ENCODE results near the gene ITPR1. TPM values are rescaled to one million over a fixed set of nuclear protein-coding genes. Genes with fewer than 3 reads are reported as not detected.

The ITPR1 gene
- total and polyA plus RNA-seq, 3 experiments from 2014 or later = 14.9 to 85.8 (median 82.6) TPM

GRCh38 chr3:4830586-4830914 is 337.4 kb downstream of the ITPR1 start:
- Histone ChIP-seq H3K27me3 (ENCODE audit: insufficient read depth, low read length, poor library complexity, severe bottlenecking) (no peaks in the 10 kb centered on the region), H3K4me3 (ENCODE audit: low read length) (peak overlapping the region; percentile 65), H3K9me3 (ENCODE audit: low read length) (no peaks in the 10 kb centered on the region), H3K4me1 (ENCODE audit: insufficient read depth, low read length) (peaks cover 97% of the 10 kb centered on the region), H3K36me3 (ENCODE audit: insufficient read depth, low read length) (no peaks in the 10 kb centered on the region), H3K27ac (ENCODE audit: low read depth, low read length) (peak overlapping the region; percentile 65)
- ChIA-PET CTCF (interaction anchor here (1.0 kb wide), 1 partner anchor 153 kb away, joined by 3 read pairs; no protein-coding TSS in a partner anchor), POLR2A (no interaction called here)
- H3K4me3 Mint-ChIP-seq = peak overlapping the region; percentile 82 to 89 (median 86)
- H3K9me3 Mint-ChIP-seq = peaks cover 0 to 2% (median 0%) of the 10 kb centered on the region in 5 donors
- peaks cover 0 to 15% (median 3%) of the 10 kb centered on the region in 3 donors for H3K36me3 Mint-ChIP-seq
- H3K27ac Mint-ChIP-seq = peak overlapping the region; percentile 86 to 100 (median 99)
- H3K27me3 Mint-ChIP-seq = peaks cover 0 to 7% of the 10 kb centered on the region in 2 donors
- H3K4me1 Mint-ChIP-seq = peaks cover 82 to 95% (median 95%) of the 10 kb centered on the region in 3 donors
- DNase-seq = no peak

GRCh38 chr3:4831580-4831950 is 338.4 kb downstream of the ITPR1 start:
- Histone ChIP-seq H3K27me3 (ENCODE audit: insufficient read depth, low read length, poor library complexity, severe bottlenecking) (no peaks in the 10 kb centered on the region), H3K36me3 (ENCODE audit: insufficient read depth, low read length) (no peaks in the 10 kb centered on the region), H3K4me3 (ENCODE audit: low read length) (peak overlapping the region; percentile 65), H3K27ac (ENCODE audit: low read depth, low read length) (peak overlapping the region; percentile 65), H3K4me1 (ENCODE audit: insufficient read depth, low read length) (peaks cover 97% of the 10 kb centered on the region), H3K9me3 (ENCODE audit: low read length) (no peaks in the 10 kb centered on the region)
- peaks cover 0 to 2% (median 0%) of the 10 kb centered on the region in 5 donors for H3K9me3 Mint-ChIP-seq
- ChIA-PET POLR2A (interaction anchor here (1.4 kb wide), 1 partner anchor 10 kb away, joined by 7 read pairs; no protein-coding TSS in a partner anchor), CTCF (interaction anchor here (0.9 to 2.4 kb wide), 3 partner anchors 10 to 151 kb away, joined by 3 to 7 read pairs (median 3); no protein-coding TSS in a partner anchor)
- H3K4me1 Mint-ChIP-seq = peaks cover 81 to 95% (median 95%) of the 10 kb centered on the region in 3 donors
- H3K36me3 Mint-ChIP-seq = peaks cover 0 to 11% (median 5%) of the 10 kb centered on the region in 3 donors
- peak overlapping the region; percentile 82 to 89 (median 86) for H3K4me3 Mint-ChIP-seq
- peaks cover 0 to 7% of the 10 kb centered on the region in 2 donors for H3K27me3 Mint-ChIP-seq
- DNase-seq = no peak
- H3K27ac Mint-ChIP-seq = peak overlapping the region; percentile 86 to 100 (median 99)

- Mint-ChIP-seq H3K27me3 (peaks cover 0 to 7% of the 10 kb centered on the region in 2 donors), H3K4me1 (peaks cover 72 to 88% (median 85%) of the 10 kb centered on the region in 3 donors), H3K36me3 (peaks cover 5 to 22% (median 13%) of the 10 kb centered on the region in 3 donors), H3K9me3 (peaks cover 0 to 2% (median 0%) of the 10 kb centered on the region in 5 donors), H3K4me3 (peak overlapping the region in 4 of 7 donors; percentile 1 to 69 (median 20)), H3K27ac (peak overlapping the region; percentile 69 to 98 (median 96))
- CTCF ChIA-PET = interaction anchor here (0.9 to 4.5 kb wide), 8 partner anchors 12 to 193 kb away, joined by 3 to 26 read pairs (median 3); partner anchors contain the start of gene BHLHE40
- Histone ChIP-seq H3K27ac (ENCODE audit: low read depth, low read length) (no peak overlapping the region), H3K27me3 (ENCODE audit: insufficient read depth, low read length, poor library complexity, severe bottlenecking) (no peaks in the 10 kb centered on the region), H3K4me3 (ENCODE audit: low read length) (no peak overlapping the region), H3K4me1 (ENCODE audit: insufficient read depth, low read length) (peaks cover 88% of the 10 kb centered on the region), H3K9me3 (ENCODE audit: low read length) (no peaks in the 10 kb centered on the region), H3K36me3 (ENCODE audit: insufficient read depth, low read length) (no peaks in the 10 kb centered on the region)
- no peak for DNase-seq
- POLR2A ChIA-PET = interaction anchor here (1.4 kb wide), 1 partner anchor 146 kb away, joined by 4 read pairs; the partner anchor contains the start of gene BHLHE40
Measured at GRCh38 chr3:4833471-4833870, 340.3 kb downstream of the ITPR1 start.

- Histone ChIP-seq H3K9me3 (ENCODE audit: low read length) (no peaks in the 10 kb centered on the region), H3K27ac (ENCODE audit: low read depth, low read length) (no peak overlapping the region), H3K4me3 (ENCODE audit: low read length) (no peak overlapping the region), H3K36me3 (ENCODE audit: insufficient read depth, low read length) (no peaks in the 10 kb centered on the region), H3K4me1 (ENCODE audit: insufficient read depth, low read length) (peaks cover 78% of the 10 kb centered on the region), H3K27me3 (ENCODE audit: insufficient read depth, low read length, poor library complexity, severe bottlenecking) (no peaks in the 10 kb centered on the region)
- Mint-ChIP-seq H3K4me1 (peaks cover 64 to 78% (median 75%) of the 10 kb centered on the region in 3 donors), H3K4me3 (peak overlapping the region; percentile 11 to 72 (median 56)), H3K36me3 (peaks cover 5 to 25% (median 13%) of the 10 kb centered on the region in 3 donors), H3K9me3 (peaks cover 0 to 2% (median 0%) of the 10 kb centered on the region in 5 donors), H3K27ac (peak overlapping the region; percentile 69 to 98 (median 96)), H3K27me3 (peaks cover 0 to 7% of the 10 kb centered on the region in 2 donors)
- POLR2A ChIA-PET = interaction anchor here (1.5 kb wide), 2 partner anchors 12 to 145 kb away, joined by 3 to 4 read pairs; partner anchors contain the start of gene BHLHE40
- CTCF ChIA-PET = interaction anchor here (1.0 to 4.5 kb wide), 5 partner anchors 37 to 192 kb away, joined by 3 to 26 read pairs (median 6); partner anchors contain the start of gene BHLHE40
- peak; percentile 52 to 84 (median 58) for DNase-seq
Measured at GRCh38 chr3:4834403-4834866, 341.3 kb downstream of the ITPR1 start.

- H3K4me3 ChIP-seq (ENCODE audit: low read length) = no peak overlapping the region
- peaks cover 57 to 72% (median 72%) of the 10 kb centered on the region in 3 donors for H3K4me1 Mint-ChIP-seq
- no peak overlapping the region for H3K27ac ChIP-seq (ENCODE audit: low read depth, low read length)
- no peaks in the 10 kb centered on the region for H3K36me3 ChIP-seq (ENCODE audit: insufficient read depth, low read length)
- H3K9me3 ChIP-seq (ENCODE audit: low read length) = no peaks in the 10 kb centered on the region
- no peaks in the 10 kb centered on the region for H3K27me3 ChIP-seq (ENCODE audit: insufficient read depth, low read length, poor library complexity, severe bottlenecking)
- peak overlapping the region in 7 of 8 donors; percentile 13 to 98 (median 86) for H3K27ac Mint-ChIP-seq
- peaks cover 0 to 2% (median 0%) of the 10 kb centered on the region in 5 donors for H3K9me3 Mint-ChIP-seq
- peak overlapping the region in 2 of 7 donors; percentile 4 to 29 for H3K4me3 Mint-ChIP-seq
- H3K36me3 Mint-ChIP-seq = peaks cover 5 to 24% (median 13%) of the 10 kb centered on the region in 3 donors
- peaks cover 0 to 7% of the 10 kb centered on the region in 2 donors for H3K27me3 Mint-ChIP-seq
- no peak for DNase-seq
- ChIA-PET POLR2A (interaction anchor here (1.1 to 1.5 kb wide), 3 partner anchors 13 to 151 kb away, joined by 3 to 4 read pairs (median 3); partner anchors contain the start of gene BHLHE40), CTCF (interaction anchor here (1.1 to 4.5 kb wide), 5 partner anchors 9 to 149 kb away, joined by 3 to 26 read pairs (median 6); partner anchors contain the start of gene BHLHE40)
- peaks cover 68% of the 10 kb centered on the region for H3K4me1 ChIP-seq (ENCODE audit: insufficient read depth, low read length)
Measured at GRCh38 chr3:4835616-4836043, 342.5 kb downstream of the ITPR1 start.

- Mint-ChIP-seq H3K36me3 (peaks cover 5 to 24% (median 12%) of the 10 kb centered on the region in 3 donors), H3K27ac (peak overlapping the region in 4 of 8 donors; percentile 2 to 96 (median 62)), H3K4me1 (peaks cover 56 to 72% (median 72%) of the 10 kb centered on the region in 3 donors), H3K9me3 (no peaks in the 10 kb centered on the region), H3K27me3 (no peaks in the 10 kb centered on the region), H3K4me3 (no peak overlapping the region)
- no peak for DNase-seq
- Histone ChIP-seq H3K27me3 (ENCODE audit: insufficient read depth, low read length, poor library complexity, severe bottlenecking) (no peaks in the 10 kb centered on the region), H3K27ac (ENCODE audit: low read depth, low read length) (no peak overlapping the region), H3K9me3 (ENCODE audit: low read length) (no peaks in the 10 kb centered on the region), H3K4me1 (ENCODE audit: insufficient read depth, low read length) (peaks cover 70% of the 10 kb centered on the region), H3K36me3 (ENCODE audit: insufficient read depth, low read length) (no peaks in the 10 kb centered on the region), H3K4me3 (ENCODE audit: low read length) (no peak overlapping the region)
- ChIA-PET POLR2A (interaction anchor here (0.6 to 1.1 kb wide), 2 partner anchors 150 to 343 kb away, joined by 3 to 5 read pairs; partner anchors contain the start of gene ITPR1), CTCF (interaction anchor here (0.7 to 4.5 kb wide), 6 partner anchors 10 to 148 kb away, joined by 3 to 26 read pairs (median 5); partner anchors contain the start of gene BHLHE40)
Measured at GRCh38 chr3:4836516-4836915, 343.4 kb downstream of the ITPR1 start.

- H3K27ac ChIP-seq (ENCODE audit: low read depth, low read length) = no peak overlapping the region
- H3K4me3 ChIP-seq (ENCODE audit: low read length) = no peak overlapping the region
- H3K27me3 Mint-ChIP-seq = no peaks in the 10 kb centered on the region
- H3K36me3 Mint-ChIP-seq = peaks cover 5 to 24% (median 12%) of the 10 kb centered on the region in 3 donors
- peaks cover 55 to 72% (median 72%) of the 10 kb centered on the region in 3 donors for H3K4me1 Mint-ChIP-seq
- no peaks in the 10 kb centered on the region for H3K27me3 ChIP-seq (ENCODE audit: insufficient read depth, low read length, poor library complexity, severe bottlenecking)
- H3K36me3 ChIP-seq (ENCODE audit: insufficient read depth, low read length) = no peaks in the 10 kb centered on the region
- H3K9me3 Mint-ChIP-seq = no peaks in the 10 kb centered on the region
- peaks cover 70% of the 10 kb centered on the region for H3K4me1 ChIP-seq (ENCODE audit: insufficient read depth, low read length)
- H3K4me3 Mint-ChIP-seq = no peak overlapping the region
- no peak for DNase-seq
- POLR2A ChIA-PET = no interaction called here
- peak overlapping the region in 5 of 8 donors; percentile 17 to 90 (median 42) for H3K27ac Mint-ChIP-seq
- no peaks in the 10 kb centered on the region for H3K9me3 ChIP-seq (ENCODE audit: low read length)
- CTCF ChIA-PET = interaction anchor here (0.7 to 2.3 kb wide), 4 partner anchors 10 to 146 kb away, joined by 3 to 5 read pairs (median 4); no protein-coding TSS in a partner anchor
Measured at GRCh38 chr3:4837374-4837930, 344.3 kb downstream of the ITPR1 start.

Data from CD8-positive, alpha-beta memory T cell (primary cell).